CD4-positive, alpha-beta T cell treated with Interleukin-10 for 1 hour (primary cell): ENCODE measurements around the gene APC2.
A peak's percentile ranks its signal among the peaks of the same experiment; 100 is the strongest.

Experiments
- DNase-seq: peaks from one replicate; pipeline ENCODE4 v3.0.0-alpha.2; 2020

The APC2 gene, protein sequence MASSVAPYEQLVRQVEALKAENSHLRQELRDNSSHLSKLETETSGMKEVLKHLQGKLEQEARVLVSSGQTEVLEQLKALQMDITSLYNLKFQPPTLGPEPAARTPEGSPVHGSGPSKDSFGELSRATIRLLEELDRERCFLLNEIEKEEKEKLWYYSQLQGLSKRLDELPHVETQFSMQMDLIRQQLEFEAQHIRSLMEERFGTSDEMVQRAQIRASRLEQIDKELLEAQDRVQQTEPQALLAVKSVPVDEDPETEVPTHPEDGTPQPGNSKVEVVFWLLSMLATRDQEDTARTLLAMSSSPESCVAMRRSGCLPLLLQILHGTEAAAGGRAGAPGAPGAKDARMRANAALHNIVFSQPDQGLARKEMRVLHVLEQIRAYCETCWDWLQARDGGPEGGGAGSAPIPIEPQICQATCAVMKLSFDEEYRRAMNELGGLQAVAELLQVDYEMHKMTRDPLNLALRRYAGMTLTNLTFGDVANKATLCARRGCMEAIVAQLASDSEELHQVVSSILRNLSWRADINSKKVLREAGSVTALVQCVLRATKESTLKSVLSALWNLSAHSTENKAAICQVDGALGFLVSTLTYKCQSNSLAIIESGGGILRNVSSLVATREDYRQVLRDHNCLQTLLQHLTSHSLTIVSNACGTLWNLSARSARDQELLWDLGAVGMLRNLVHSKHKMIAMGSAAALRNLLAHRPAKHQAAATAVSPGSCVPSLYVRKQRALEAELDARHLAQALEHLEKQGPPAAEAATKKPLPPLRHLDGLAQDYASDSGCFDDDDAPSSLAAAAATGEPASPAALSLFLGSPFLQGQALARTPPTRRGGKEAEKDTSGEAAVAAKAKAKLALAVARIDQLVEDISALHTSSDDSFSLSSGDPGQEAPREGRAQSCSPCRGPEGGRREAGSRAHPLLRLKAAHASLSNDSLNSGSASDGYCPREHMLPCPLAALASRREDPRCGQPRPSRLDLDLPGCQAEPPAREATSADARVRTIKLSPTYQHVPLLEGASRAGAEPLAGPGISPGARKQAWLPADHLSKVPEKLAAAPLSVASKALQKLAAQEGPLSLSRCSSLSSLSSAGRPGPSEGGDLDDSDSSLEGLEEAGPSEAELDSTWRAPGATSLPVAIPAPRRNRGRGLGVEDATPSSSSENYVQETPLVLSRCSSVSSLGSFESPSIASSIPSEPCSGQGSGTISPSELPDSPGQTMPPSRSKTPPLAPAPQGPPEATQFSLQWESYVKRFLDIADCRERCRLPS (N-terminal part only)

DNA sequence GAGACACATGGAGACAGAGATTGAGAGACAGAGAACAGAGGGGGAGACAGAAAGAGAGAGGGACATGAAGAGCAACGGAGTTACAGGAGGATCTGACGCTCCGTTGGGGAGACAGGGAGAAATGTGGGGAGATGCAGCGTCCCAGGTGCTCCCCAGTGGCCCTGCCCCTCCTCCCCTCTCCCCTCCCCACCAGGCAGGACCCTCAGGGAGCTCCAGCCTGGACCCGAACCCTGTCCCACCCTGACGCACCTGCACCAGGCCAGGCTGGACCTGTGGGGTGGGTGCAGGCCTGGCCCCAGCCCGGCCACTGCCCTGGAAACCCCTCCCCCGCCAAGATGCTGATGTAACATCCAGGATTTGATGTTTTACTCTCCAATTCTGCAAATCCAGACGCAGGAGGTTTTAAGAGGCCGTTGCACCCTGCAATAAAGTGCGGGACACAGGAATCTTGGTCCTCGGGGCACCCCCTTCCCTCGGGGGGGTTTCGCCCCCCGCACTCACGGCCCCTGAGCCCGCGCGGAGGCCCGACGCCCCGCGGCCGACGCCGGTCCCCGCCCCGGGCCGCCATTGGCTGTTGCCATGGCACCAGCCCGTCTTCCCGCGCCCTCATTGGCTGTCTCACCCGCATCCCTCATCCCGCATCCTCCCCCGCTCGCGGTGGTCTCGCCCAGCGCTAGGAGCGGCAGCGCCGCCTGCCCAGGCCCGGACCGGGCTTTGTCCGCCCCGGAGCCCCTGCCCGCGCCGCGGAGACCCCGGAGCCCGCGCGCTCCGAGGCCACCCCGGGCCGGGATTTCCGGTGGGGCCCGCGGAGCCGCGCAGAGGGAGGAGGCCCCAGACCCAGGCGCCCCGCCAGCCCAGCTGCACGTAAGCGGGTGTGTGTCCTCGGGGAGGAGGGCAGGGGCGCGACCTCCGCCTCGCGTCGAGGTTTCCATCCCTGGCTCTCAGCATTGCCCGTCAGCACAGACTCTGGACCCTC, at the start of gene APC2:
APC2 (plus strand) TSS at position 655 of the 976 bp plus-strand sequence. CDS start 2,881 bp downstream, outside the sequence.
- peak; percentile 45 for DNase-seq

DNA sequence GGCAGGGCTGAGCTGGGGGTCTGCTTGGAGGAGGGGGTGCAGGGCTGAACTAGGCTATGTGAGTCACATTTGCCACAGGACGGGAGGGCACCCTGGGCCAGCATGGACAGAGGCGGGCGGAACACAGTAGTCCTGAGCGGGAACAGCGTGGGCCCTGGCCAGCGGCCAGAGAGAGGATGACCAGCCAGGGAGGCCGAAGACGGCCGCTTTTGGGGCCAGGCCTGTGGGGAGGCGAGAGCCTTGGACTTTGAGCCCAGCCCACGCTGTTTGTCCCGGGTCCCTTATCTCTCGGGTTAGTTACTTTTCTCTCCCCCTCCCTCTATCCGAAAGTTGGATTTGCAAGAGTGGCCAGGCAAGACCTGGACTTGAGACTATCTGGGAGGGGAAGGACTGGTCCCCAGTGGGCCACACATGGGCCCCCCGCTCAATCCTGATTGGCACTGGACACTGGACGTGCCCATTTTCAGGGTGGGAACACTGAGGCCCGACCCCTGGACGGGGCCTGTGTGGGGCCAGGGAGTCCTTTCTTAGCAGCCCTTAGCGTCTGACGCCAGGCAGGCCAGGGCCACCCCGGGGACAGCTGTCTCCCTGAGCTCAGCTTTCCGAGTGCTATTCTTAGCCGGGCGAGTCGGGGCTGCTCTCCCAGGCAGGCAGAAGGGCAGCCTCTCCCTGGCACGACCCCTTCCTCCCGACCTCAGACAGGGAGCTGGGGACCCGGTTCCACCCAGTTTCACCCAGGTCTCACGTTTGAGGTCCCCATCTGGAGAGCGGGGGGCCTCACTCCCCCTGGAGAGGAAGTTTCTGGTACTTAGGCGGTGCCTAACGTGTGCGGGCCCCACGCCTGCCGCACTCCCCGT, 49.4 kb upstream of the APC2 start:
- DNase-seq = no peak

DNA sequence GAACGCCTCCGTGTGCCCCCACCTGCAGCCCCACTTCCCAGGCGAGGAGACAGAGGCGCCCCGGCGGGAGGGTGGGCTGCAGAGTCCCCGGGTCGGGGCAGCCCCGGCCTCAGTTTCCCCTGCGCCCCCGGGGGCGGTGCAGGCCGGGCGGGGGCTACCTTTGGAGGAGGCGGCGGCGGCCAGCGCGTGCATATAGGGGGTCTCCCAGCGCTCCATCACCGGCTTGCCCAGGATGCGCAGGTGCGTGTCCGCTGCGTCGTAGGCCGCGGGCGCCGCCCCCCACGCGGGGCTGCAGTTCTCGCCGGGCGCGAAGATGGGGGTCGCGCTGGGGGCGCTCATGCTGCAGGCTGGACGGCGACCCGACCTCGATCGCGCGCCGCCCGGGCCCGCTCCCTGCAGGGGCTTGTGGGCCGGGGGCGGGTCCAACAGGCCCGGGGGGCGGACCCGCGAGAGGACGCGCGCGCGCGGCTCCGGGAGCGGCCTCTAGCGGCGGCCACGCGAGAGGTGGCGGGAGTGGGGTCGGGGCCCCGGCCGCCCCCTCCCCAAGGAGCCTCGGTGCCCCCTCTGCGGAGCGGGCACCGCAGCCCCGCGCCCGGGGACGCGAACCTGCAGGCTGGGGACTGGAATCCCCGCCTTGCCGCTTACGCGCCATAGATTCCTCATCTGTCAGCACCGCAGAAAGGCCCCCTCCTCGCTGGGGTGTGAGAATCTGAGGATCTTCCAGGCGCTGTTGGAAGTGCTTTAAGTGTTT, 48.6 kb upstream of the APC2 start, which contains the start of gene GAMT:
GAMT (minus strand) TSS at position 405 of the 751 bp plus-strand sequence; CDS start at position 339, 66 bp downstream.
- DNase-seq = peak; percentile 62

DNA sequence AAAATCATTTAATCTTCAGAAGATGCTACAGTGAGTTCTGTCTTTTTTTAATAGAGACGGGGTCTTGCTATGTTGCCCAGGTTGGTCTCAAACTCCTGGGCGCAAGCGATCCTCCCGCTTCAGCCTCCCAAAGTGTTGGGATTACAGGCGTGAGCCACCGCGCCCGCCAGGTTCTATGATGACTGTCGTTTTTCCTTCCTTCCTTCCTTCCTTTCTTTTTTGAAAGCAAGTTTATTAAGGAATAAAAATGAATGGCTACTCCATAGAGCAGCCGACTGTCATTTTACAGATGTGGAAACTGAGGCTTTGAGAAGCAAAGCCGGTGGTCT, 48.1 kb upstream of the APC2 start:
- no peak for DNase-seq

DNA sequence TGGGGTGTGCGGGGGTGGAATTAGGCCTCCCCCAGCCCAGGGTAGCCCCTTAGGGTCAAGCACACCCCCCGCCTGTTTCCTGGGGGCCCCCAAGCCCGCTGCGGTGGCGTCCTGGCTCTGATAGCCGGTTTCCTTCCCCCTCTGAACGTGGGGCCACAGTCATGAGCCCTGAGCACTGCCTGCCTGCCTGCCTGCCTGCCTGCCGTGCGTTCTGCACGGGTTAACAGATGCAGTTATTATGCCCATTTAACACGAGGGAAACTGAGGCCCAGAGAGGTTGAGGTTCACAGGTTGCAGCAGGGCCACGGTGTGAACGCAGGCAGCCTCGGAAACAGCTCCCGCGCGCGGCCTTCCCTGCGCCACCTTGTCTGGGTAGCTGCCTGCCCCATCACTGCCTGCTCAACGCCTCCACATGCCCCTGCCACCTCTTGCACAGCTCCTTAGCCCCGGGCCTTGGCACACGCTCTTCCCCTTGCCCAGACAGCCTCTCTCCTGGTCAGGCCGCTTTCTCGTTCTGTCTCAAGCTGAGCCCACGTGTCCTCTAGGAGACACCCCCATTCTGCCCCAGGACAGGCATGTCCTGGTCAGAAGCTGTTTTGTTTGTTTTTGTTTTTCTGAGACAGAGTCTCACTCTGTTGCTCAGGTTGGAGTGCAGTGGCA, 47.4 kb upstream of the APC2 start:
- DNase-seq = no peak

DNA sequence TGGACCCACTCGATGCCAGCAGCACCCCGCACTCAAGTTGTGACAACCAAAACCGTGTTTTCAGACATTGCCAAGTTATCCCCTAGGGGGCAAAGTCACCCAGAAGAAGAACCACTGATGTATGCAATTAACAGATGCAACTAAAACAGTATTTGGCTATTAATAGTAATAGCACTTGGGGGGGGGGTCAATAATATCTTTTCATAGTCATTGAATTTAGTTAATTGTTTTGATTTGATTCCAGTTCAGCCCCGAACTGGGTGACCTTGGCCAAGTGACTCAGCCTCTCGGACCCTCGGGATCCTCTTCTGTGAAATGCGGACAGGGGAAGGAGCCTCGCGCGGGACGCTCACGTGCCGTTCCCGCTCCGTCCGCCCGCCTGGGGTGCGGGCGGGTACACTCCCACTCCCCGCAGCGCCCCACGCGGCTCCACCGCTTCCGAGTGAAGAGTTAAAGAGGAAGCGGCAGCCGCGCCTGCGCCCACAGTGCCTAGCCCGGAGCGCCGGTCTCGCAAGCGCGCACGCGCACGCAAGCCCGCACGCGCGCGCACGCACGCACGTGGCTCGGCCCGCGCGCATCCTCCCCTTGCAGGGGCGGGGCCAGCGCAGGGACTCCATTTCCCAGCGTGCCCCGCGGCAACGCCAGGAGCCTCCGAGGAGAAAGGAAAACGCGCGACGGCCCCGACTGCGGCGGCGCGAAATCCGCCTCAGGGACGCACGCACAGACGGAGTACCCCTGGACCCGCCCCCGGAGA, 43.0 kb upstream of the APC2 start:
- DNase-seq = peak; percentile 99

DNA sequence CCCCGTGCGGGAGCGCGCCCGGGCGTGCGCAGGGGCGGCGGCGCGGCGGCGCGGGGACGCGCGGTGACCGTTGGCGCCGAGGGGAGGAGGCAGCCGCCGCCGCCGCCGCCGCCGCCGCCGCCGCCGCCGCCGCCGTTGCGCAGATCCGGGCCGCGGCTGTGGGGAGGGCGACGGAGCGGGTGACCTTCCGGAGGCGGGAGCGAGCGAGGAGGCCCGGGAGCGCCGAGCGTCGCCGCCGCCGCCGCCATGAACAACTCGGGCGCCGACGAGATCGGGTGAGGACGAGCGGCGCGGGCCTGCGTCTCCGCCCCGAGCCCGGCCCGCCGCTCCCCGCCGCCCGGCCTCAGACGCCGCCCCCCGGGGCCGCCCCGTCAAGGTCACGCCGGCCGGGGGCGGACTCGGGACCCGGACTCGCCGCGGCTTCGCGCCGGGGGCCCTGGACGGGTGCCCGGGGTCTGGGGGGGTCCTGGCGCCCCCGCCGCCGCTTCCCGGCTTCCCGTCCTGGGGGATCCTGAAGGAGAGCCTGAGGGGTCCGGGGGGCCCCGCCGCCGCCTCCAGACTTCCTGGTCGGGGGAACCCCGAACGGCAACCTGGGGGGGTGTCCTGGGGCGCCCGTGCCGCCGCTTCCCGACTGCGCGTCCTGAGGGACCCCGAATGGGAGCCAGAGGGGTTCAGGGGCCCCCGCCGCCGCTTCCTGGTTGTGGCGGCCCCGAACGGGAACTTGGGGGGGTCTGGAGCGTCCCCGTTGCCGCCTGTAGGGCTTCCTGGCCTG, 42.2 kb upstream of the APC2 start, which contains the start of gene DAZAP1:
DAZAP1 (plus strand) TSS at position 59 of the 772 bp plus-strand sequence; CDS start at position 247, 188 bp downstream.
- DNase-seq = peak; percentile 41

DNA sequence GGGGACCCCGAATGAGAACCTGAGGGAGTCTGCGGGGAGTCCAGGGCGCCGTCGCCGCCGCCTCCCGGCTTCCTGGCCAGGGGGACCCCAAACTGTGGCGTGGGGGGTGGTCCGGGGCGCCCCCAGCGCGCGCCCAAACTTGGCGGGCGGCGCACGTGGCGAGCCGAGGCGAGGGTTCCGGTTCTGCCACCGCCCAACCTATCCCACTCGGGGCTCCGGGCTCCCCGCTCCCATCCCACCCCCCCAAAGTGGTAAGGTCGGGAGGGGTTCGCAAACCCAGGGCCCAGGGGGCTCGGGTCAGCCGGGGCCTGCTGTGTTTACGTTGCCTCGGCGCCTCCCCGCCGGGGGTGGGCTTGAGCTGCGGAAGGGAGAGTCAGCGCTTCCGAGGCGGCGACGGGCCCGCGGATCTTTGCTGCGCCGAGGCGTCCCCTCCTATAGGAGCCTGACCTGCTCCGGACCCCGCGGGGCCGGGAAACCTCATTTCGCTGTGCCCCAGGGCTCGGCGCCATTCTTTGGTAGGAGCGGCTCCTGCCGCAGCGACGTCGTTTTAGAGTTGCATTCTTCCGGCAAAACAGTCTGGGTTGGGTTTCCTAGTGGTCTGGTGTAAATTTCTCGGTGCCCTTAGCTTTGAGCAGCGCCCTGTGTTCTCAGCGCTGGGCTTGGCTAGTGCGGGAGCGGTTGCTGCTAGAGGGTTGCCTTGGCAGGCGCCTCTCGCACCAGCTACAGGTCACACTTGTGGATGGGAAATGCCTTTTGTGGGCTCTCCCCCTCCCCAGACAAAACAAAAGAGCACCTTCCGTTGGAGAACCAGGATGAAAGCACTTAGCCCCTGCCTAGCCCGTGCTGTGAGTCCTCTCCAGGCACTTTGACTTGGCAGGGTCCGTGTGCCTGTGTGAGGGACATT, 41.4 kb upstream of the APC2 start:
- peak; percentile 70 for DNase-seq

DNA sequence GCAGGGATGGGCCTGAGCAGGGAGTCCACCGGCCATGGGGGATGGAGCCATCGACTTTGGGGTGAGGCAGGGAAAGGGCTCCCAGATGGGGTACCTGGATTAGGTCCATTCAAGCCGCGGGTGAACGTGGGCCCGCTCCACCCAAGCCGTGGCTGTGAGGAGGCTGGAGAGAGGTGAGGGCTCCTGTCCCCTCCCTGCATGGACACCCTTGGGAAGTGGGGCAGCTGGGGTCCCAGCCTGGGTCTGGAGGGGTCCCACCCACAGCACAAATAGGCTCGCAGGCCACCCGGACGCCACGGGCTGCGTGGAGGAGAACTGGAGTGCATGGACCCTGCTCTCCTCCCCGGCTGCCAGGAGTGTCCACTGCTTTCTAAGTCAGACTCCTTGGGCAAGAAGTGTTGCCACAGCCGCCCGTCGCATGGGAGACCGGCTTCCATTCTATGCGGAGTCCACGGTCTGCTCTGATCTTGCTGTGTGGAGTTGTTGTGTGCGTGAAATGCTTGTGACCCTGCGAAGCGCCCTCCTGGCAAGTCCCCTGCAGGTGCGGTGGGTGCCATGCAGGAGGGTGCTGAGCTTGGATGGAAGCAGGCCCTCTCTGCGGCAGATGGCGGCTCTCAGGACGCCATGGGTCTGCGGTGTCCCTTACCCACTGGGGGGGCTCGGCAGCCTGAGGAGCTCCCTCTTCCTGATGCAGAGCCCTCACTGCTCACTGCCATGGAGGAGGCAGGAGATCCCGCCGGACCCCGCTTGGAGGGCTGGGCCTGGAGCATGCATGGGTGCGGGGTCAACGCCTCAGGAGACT, 40.5 kb upstream of the APC2 start:
- no peak for DNase-seq

DNA sequence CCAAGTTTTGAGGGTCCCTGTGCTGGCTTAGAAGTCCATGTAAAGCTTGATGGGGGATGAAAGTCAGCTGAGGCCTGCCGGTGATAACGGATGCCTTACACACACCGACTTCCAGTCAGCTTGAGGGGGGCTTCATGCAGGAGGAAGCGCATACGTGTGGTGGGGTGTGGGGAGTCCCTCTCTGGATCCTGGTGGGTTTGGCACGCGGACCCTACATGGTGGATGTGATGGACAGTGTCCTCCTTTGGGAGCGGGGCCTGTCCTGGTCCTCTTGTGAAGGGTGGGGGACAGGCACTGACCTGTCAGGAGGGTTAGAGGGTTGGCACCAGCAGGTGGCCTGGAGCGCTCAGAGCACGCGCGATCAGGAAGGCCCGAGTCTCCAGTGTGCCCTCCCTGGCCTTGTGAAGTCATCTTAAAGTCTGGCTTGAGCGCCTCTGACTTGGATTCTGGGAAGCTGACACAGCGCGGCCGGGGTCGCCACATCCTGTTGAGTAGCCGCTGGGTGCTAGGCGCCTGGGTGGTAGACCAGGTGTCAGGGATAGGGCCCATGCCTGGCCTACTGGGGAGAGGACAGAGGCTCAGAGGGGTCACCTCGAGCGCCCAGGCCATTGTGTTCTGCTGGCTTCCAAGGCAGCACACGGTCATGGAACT, 39.7 kb upstream of the APC2 start:
- DNase-seq = peak; percentile 24

DNA sequence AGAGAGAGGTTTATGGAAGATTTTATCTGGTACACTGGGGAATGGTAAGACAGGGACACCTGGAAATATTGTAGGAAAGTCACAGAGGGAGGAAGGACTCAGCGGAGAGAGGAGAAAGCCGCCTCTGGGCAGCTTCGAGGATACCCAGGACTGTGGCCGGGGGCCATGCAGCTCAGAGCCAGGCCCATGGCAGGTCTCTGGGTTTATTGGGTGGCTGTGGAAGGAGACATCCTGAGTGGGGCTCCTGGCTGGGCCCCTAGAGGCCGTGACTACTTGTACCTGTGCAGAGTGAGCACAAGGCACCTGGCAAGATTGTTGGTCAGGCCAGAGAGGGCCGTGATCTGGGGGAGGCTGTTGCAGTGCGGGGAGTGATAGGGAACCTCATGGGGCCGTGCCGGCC, 39.1 kb upstream of the APC2 start:
- DNase-seq = no peak

DNA sequence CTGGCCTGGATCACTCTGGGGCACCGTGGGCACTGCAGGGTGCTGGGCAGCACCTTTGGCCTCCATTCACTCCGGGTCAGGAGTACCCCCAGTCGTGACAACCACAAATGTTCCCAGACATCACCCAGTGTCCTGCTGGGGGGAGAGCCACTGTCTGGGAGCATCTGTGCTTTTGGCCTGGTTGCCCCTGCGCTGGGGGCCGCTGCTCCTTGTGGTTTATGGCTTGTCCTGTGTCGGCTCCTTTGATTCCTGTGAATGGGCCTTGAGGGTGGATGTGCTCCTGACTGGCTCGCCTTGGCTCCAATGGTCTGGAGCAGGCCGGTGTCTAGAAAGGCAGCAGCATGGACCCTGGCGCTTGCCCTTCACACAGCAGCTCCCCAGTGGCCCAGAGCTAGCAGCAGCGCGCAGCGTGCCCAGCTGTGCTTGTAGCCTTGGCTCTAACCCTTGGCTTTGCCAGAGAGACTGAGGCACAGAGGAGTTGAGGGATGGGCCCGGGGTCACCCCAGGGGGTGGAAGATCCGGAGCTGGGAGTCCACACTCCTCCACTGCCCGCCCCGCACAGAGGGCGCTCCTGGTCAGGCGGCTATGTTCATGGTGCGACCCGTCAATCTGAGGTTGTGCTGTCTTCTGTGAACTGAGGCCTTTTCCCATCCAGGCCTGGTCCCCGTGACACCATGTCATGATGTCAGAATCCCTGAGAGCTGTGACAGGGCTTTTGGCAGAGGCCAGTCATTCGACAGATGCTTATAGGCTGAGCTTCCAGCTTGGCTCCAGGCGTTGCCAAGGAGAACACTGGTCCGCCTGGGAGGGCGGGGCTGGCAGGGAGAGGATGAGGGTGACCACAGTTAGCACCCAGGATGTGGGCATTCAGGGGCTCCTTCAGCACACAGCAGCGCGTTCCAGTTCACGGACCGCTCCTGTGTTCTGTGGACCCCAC, 38.4 kb upstream of the APC2 start:
- DNase-seq = peak; percentile 53

DNA sequence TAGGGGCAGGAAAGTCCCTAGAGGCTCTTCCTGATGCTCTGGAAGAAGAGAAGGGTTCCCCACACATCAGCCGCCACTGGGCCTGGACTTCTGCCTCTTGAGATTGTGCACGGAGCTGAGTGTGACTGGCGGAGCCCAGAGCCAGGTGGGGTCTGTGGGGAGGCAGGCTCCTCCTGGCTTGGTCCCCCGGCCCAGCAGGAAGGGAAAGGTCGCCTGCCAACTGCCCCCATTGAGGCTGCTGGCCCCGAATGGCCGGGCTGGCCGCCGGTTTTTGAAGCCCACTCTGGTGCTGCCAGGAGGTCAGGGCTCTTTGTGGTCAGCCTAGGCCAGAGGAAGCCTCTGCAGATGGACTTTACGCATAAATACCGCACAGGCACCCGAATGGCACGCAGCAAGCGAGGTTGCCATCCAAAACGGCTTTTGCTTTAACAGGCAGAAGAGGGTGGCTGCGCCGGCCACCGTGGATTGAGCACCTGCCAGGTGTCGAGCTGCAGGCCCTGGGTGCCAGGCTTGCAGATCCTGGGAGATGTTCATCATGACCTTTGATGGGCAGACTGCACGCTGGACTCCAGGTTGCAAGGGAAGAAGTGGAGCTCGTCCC, 37.5 kb upstream of the APC2 start:
- DNase-seq = no peak
